Occipital lobe (tissue), 2 donors: ENCODE data around the gene GATAD2A. TPM values are rescaled to one million over a fixed set of nuclear protein-coding genes. Genes with fewer than 3 reads are reported as not detected.

Experiments
- small RNA-seq: library from RNA; depleted of rRNA; stranded (forward); fragments of <200 nt; gene quantifications from one replicate; pipeline ENCODE3, GENCODE V24; 2014
- total RNA-seq: library from RNA; depleted of rRNA; stranded (reverse); fragments of >200 nt; gene quantifications from one replicate; pipeline ENCODE4 v1.2.3, GENCODE V29; 2014

Gene GATAD2A
- total RNA-seq, 1 donor from 2014 or later, result 14.2 TPM

Small RNA genes lying within 50 kb of the gene (small RNA-seq; reads per million reads assigned to genes)
- not detected for gene MIR640

Other genes with a start within 250 kb of the GATAD2A start
- not detected for gene MEF2B, start 235.4 kb upstream of the GATAD2A start, total RNA-seq
- 14.5 TPM for gene BORCS8, start 213.5 kb upstream of the GATAD2A start, total RNA-seq
- 14.5 TPM for gene RFXANK, start 213.4 kb upstream of the GATAD2A start, total RNA-seq
- 12.6 TPM for gene NR2C2AP, start 202.3 kb upstream of the GATAD2A start, total RNA-seq
- gene NCAN, start 193.7 kb upstream of the GATAD2A start, total RNA-seq, result 161 TPM
- gene TM6SF2, start 132.4 kb upstream of the GATAD2A start, total RNA-seq, result not detected
- 14.5 TPM for gene SUGP1, start 85.2 kb upstream of the GATAD2A start, total RNA-seq
- 31.7 TPM for gene MAU2, start 84.8 kb upstream of the GATAD2A start, total RNA-seq
- 1.2 TPM for gene TSSK6, start 109.9 kb downstream of the GATAD2A start, total RNA-seq
- 60.4 TPM for gene NDUFA13, start 110.5 kb downstream of the GATAD2A start, total RNA-seq
- 1.6 TPM for gene YJEFN3, start 123.2 kb downstream of the GATAD2A start, total RNA-seq
- gene CILP2, start 132.6 kb downstream of the GATAD2A start, total RNA-seq, result 0.62 TPM
- gene PBX4, start 213.0 kb downstream of the GATAD2A start, total RNA-seq, result 14.8 TPM
- gene LPAR2, start 222.5 kb downstream of the GATAD2A start, total RNA-seq, result 13.3 TPM
- 14.3 TPM for gene GMIP, start 238.0 kb downstream of the GATAD2A start, total RNA-seq